Smooth muscle cell (in vitro differentiated cells): ENCODE measurements around the gene MRFAP1. TPM values are rescaled to one million over a fixed set of nuclear protein-coding genes. Genes with fewer than 3 reads are reported as not detected.

Experiments used
- DNase-seq: peaks from one replicate; lab custom pipeline; 2025; ENCODE audit not compliant: unreplicated experiment; lab: John Stamatoyannopoulos, UW
- H2AFZ ChIP-seq: fragments of 200-600 bp; sonication (generic); 2 replicates; pipeline ENCODE4 v1.6.0; 2016; ENCODE audit warnings: antibody characterized with exemption, low read depth, mild to moderate bottlenecking
- H3F3A ChIP-seq: fragments of 200-600 bp; sonication (generic); 2 replicates; pipeline ENCODE4 v1.6.0; 2017; ENCODE audit warnings: antibody characterized with exemption, low read depth
- H3K27ac ChIP-seq: fragments of 200-600 bp; sonication (generic); 2 replicates; pipeline ENCODE4 v1.5.1; 2016; ENCODE audit warnings: low read depth, mild to moderate bottlenecking
- H3K27me3 ChIP-seq: fragments of 200-600 bp; sonication (generic); 2 replicates; pipeline ENCODE4 v1.6.1; 2016; ENCODE audit warnings: low read depth, mild to moderate bottlenecking
- H3K36me3 ChIP-seq: fragments of 200-600 bp; sonication (generic); 2 replicates; pipeline ENCODE4 v1.5.1; 2016; ENCODE audit warnings: low read depth
- H3K4me1 ChIP-seq: fragments of 200-600 bp; sonication (generic); 2 replicates; pipeline ENCODE4 v1.5.1; 2016; ENCODE audit warnings: low read depth
- H3K4me2 ChIP-seq: fragments of 200-600 bp; sonication (generic); 2 replicates; pipeline ENCODE4 v1.6.0; 2016; ENCODE audit warnings: mild to moderate bottlenecking
- H3K4me3 ChIP-seq: fragments of 200-600 bp; sonication (generic); 2 replicates; pipeline ENCODE4 v1.5.1; 2016; ENCODE audit warnings: mild to moderate bottlenecking
- H3K79me2 ChIP-seq: fragments of 200-600 bp; sonication (generic); 2 replicates; pipeline ENCODE4 v1.6.0; 2016; ENCODE audit warnings: low read depth, mild to moderate bottlenecking
- H3K9ac ChIP-seq: fragments of 200-600 bp; sonication (generic); 2 replicates; pipeline ENCODE4 v1.6.0; 2016; ENCODE audit warnings: low read depth
- H3K9me3 ChIP-seq: fragments of 200-600 bp; sonication (generic); replicated peaks from 2 replicates; pipeline ENCODE4 v1.5.1; 2016; ENCODE audit warnings: low read depth
- H4K20me1 ChIP-seq: fragments of 200-600 bp; sonication (generic); 2 replicates; pipeline ENCODE4 v1.6.0; 2016; ENCODE audit warnings: low read depth
- CTCF ChIP-seq: fragments of 200-600 bp; sonication (generic); IDR thresholded peaks from 2 replicates; pipeline ENCODE4 v1.5.1; 2017; ENCODE audit warnings: borderline replicate concordance, mild to moderate bottlenecking, antibody characterized with exemption; ENCODE audit not compliant: insufficient read depth, poor library complexity, severe bottlenecking
- WGBS: methylation state at CpG from one replicate; pipeline ENCODE4 v1.1.7; 2016; ENCODE audit warnings: low lambda C conversion rate; 5-methylcytosine and 5-hydroxymethylcytosine counted together
- polyA plus RNA-seq: library from polyadenylated mRNA; unstranded; fragments of >200 nt; fragmentation: Nextera tagmentation; extraction: Ambion mirVana; gene quantifications from 2 replicates; pipeline ENCODE4 v1.2.1, GENCODE V29; 2016
- total RNA-seq: library from RNA; depleted of rRNA; stranded (reverse); fragments of >200 nt; gene quantifications from 2 replicates; pipeline ENCODE4 v1.2.3, GENCODE V29; 2014

The MRFAP1 gene
- total and polyA plus RNA-seq, 2 experiments from 2014 or later, result 165 to 206 TPM

- Histone ChIP-seq H3K4me3 (peak overlapping the region; percentile 69), H3K36me3 (no peaks in the 10 kb centered on the region), H4K20me1 (peaks cover 25% of the 10 kb centered on the region), H3F3A (no peaks in the 10 kb centered on the region), H3K4me1 (peaks cover 22% of the 10 kb centered on the region), H3K79me2 (peaks cover 16% of the 10 kb centered on the region), H3K9ac (peak overlapping the region; percentile 47), H3K27ac (no peak overlapping the region), H3K4me2 (peak overlapping the region; percentile 97), H3K27me3 (no peaks in the 10 kb centered on the region), H3K9me3 (no peaks in the 10 kb centered on the region), H2AFZ (peak overlapping the region; percentile 59)
- WGBS, result 9% methylated on average over 38 of the region's 40 CpGs
- peak; percentile 30 for TF ChIP-seq CTCF
- no peak for DNase-seq
Observed at GRCh38 chr4:6674500-6675149, 34.1 kb downstream of the MRFAP1 start.

GRCh38 chr4:6676722-6677558, 36.5 kb downstream of the MRFAP1 start:
- no peak for TF ChIP-seq CTCF
- peaks cover 25% of the 10 kb centered on the region for H4K20me1 ChIP-seq
- H2AFZ ChIP-seq, result no peak overlapping the region
- no peaks in the 10 kb centered on the region for H3K36me3 ChIP-seq
- no peaks in the 10 kb centered on the region for H3K9me3 ChIP-seq
- no peak overlapping the region for H3K9ac ChIP-seq
- H3K79me2 ChIP-seq, result peaks cover 16% of the 10 kb centered on the region
- H3K4me2 ChIP-seq, result no peak overlapping the region
- no peak overlapping the region for H3K4me3 ChIP-seq
- DNase-seq, result no peak
- 95% methylated on average over 21 of the region's 21 CpGs for WGBS
- no peak overlapping the region for H3K27ac ChIP-seq
- H3F3A ChIP-seq, result no peaks in the 10 kb centered on the region
- H3K4me1 ChIP-seq, result peaks cover 22% of the 10 kb centered on the region
- H3K27me3 ChIP-seq, result no peaks in the 10 kb centered on the region

- no peaks in the 10 kb centered on the region for H3K27me3 ChIP-seq
- no peaks in the 10 kb centered on the region for H3K36me3 ChIP-seq
- no peaks in the 10 kb centered on the region for H3K9me3 ChIP-seq
- no peaks in the 10 kb centered on the region for H3F3A ChIP-seq
- no peak overlapping the region for H3K27ac ChIP-seq
- H3K79me2 ChIP-seq, result peaks cover 10% of the 10 kb centered on the region
- peaks cover 15% of the 10 kb centered on the region for H4K20me1 ChIP-seq
- no peak overlapping the region for H3K4me3 ChIP-seq
- peaks cover 10% of the 10 kb centered on the region for H3K4me1 ChIP-seq
- no peak overlapping the region for H3K9ac ChIP-seq
- no peak overlapping the region for H2AFZ ChIP-seq
- DNase-seq, result no peak
- no peak overlapping the region for H3K4me2 ChIP-seq
- peak; percentile 4 for TF ChIP-seq CTCF
- 85% methylated on average over 10 of the region's 10 CpGs for WGBS
Observed at GRCh38 chr4:6680372-6681034, 40.0 kb downstream of the MRFAP1 start.
